Kidney glomerular epithelial cell (primary cell): Measurements from ENCODE around the gene KRT12.
"Not testable (repeated sequence)": the region's sequence is repeated elsewhere in the genome, so short reads cannot be mapped to it uniquely, and the experiment has no call there.

ENCODE experiments used
- DNase-seq: peaks from one replicate; lab custom pipeline; 2025; lab: John Stamatoyannopoulos, UW

Gene KRT12

GRCh38 chr17:40814657-40815056, 52.4 kb downstream of the KRT12 start:
- DNase-seq, result not testable (repeated sequence)

GRCh38 chr17:40813804-40814203, 53.2 kb downstream of the KRT12 start:
- DNase-seq, result no peak

DNA sequence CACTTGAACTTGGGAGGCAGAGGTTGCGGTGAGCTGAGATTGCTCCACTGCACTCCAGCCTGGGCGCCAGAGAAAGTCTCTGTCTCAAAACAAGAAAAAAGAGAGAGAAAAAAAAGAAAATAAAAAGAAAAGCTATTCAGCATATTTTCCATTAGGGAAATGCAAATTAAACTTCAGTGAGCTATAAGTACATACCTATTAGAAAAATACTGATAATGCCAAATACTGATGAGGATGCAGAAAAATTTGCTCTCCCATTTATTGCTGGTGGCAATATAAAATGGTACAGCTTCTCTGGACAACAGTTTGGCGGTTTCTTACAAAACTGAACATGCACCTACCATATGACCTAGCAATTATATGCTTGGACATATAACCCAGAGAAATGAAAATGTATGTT, 54.4 kb downstream of the KRT12 start:
- DNase-seq, result no peak
